ENCODE data around the gene ELAVL4.

Gene ELAVL4

DNA sequence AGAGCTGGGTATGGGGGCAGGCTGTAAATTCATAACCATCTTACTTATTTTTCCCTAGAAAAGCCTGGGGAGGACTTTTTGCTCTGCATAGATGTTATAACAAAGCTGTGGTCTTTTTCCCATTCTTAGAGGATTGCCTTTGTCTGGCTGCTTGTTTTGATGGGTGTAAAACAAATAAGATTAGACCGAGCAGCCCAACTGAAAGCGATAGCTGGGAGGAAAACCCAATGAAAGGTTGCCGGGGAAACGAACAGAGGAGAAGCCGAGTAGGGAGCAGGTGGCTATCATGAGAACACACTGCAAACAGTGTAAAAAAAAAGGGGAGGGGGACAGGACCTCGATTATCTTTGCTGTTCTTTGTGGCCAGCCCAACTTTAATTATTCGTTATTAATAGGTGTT is 1.9 kb downstream of the ELAVL4 start (continued):
- TF ChIP-seq, protein P1, sequence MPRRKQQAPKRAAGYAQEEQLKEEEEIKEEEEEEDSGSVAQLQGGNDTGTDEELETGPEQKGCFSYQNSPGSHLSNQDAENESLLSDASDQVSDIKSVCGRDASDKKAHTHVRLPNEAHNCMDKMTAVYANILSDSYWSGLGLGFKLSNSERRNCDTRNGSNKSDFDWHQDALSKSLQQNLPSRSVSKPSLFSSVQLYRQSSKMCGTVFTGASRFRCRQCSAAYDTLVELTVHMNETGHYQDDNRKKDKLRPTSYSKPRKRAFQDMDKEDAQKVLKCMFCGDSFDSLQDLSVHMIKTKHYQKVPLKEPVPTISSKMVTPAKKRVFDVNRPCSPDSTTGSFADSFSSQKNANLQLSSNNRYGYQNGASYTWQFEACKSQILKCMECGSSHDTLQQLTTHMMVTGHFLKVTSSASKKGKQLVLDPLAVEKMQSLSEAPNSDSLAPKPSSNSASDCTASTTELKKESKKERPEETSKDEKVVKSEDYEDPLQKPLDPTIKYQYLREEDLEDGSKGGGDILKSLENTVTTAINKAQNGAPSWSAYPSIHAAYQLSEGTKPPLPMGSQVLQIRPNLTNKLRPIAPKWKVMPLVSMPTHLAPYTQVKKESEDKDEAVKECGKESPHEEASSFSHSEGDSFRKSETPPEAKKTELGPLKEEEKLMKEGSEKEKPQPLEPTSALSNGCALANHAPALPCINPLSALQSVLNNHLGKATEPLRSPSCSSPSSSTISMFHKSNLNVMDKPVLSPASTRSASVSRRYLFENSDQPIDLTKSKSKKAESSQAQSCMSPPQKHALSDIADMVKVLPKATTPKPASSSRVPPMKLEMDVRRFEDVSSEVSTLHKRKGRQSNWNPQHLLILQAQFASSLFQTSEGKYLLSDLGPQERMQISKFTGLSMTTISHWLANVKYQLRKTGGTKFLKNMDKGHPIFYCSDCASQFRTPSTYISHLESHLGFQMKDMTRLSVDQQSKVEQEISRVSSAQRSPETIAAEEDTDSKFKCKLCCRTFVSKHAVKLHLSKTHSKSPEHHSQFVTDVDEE (CRISPR knock-in tag; IDR thresholded peaks at IDR 0.05), result no peak
- TF ChIP-seq GLIS3 (CRISPR knock-in tag; IDR thresholded peaks at IDR 0.05), result no peak
- TF ChIP-seq ZC3H10 (CRISPR knock-in tag; IDR thresholded peaks at IDR 0.05), result no peak
- no peak for TF ChIP-seq ZNF8 (CRISPR knock-in tag; IDR thresholded peaks at IDR 0.05)
- TF ChIP-seq, protein P2, sequence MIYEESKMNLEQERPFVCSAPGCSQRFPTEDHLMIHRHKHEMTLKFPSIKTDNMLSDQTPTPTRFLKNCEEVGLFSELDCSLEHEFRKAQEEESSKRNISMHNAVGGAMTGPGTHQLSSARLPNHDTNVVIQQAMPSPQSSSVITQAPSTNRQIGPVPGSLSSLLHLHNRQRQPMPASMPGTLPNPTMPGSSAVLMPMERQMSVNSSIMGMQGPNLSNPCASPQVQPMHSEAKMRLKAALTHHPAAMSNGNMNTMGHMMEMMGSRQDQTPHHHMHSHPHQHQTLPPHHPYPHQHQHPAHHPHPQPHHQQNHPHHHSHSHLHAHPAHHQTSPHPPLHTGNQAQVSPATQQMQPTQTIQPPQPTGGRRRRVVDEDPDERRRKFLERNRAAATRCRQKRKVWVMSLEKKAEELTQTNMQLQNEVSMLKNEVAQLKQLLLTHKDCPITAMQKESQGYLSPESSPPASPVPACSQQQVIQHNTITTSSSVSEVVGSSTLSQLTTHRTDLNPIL (CRISPR knock-in tag; IDR thresholded peaks at IDR 0.05; ENCODE audit: low read depth), result no peak
- no peak for TF ChIP-seq PPARA (CRISPR knock-in tag; IDR thresholded peaks at IDR 0.05; ENCODE audit: borderline replicate concordance)
- no peak for TF ChIP-seq OSR1 (CRISPR knock-in tag; IDR thresholded peaks at IDR 0.05)
- no peak for TF ChIP-seq ZFP30 (CRISPR knock-in tag; IDR thresholded peaks at IDR 0.05)
- no peak for TF ChIP-seq ISL1 (CRISPR knock-in tag; IDR thresholded peaks at IDR 0.05)
- TF ChIP-seq BACH2 (CRISPR knock-in tag; IDR thresholded peaks at IDR 0.05; ENCODE audit: borderline replicate concordance), result no peak

DNA sequence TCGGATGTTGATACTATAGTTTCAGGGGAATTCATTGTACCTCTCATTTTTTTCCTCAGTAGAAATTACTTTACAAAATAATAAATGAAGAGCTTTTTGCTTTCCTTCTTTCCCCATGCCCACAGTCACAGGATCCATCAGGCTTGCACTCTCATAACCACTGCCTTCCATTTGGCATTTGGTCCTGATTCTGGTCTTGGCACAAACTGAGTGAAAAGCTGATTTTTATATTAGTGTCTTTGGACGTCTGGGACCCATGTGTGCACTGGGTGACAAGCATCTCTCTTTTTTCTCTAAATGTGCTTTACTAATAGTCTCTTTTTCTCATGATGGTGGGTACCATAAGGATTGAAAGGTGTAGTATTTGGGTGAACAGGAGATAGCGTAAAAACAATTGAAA is 2.8 kb downstream of the ELAVL4 start:
- no peak for TF ChIP-seq ESRRG (CRISPR knock-in tag; IDR thresholded peaks at IDR 0.05)
- TF ChIP-seq PPARA (CRISPR knock-in tag; IDR thresholded peaks at IDR 0.05; ENCODE audit: borderline replicate concordance), result no peak
- TF ChIP-seq ZFP3 (CRISPR knock-in tag; IDR thresholded peaks at IDR 0.05), result no peak
- TF ChIP-seq ZNF70 (CRISPR knock-in tag; IDR thresholded peaks at IDR 0.05), result no peak
- no peak for TF ChIP-seq ZFP30 (CRISPR knock-in tag; IDR thresholded peaks at IDR 0.05)
- TF ChIP-seq, protein P1 (CRISPR knock-in tag; IDR thresholded peaks at IDR 0.05), result no peak
- no peak for TF ChIP-seq ZC3H10 (CRISPR knock-in tag; IDR thresholded peaks at IDR 0.05)
- TF ChIP-seq ZNF565 (CRISPR knock-in tag; conservative IDR thresholded peaks at IDR 0.05; ENCODE audit: low read depth), result no peak
- TF ChIP-seq, protein P3, sequence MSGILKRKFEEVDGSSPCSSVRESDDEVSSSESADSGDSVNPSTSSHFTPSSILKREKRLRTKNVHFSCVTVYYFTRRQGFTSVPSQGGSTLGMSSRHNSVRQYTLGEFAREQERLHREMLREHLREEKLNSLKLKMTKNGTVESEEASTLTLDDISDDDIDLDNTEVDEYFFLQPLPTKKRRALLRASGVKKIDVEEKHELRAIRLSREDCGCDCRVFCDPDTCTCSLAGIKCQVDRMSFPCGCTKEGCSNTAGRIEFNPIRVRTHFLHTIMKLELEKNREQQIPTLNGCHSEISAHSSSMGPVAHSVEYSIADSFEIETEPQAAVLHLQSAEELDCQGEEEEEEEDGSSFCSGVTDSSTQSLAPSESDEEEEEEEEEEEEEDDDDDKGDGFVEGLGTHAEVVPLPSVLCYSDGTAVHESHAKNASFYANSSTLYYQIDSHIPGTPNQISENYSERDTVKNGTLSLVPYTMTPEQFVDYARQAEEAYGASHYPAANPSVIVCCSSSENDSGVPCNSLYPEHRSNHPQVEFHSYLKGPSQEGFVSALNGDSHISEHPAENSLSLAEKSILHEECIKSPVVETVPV (CRISPR knock-in tag; IDR thresholded peaks at IDR 0.05), result no peak
- TF ChIP-seq OSR1 (CRISPR knock-in tag; IDR thresholded peaks at IDR 0.05), result no peak
- TF ChIP-seq, protein P4, sequence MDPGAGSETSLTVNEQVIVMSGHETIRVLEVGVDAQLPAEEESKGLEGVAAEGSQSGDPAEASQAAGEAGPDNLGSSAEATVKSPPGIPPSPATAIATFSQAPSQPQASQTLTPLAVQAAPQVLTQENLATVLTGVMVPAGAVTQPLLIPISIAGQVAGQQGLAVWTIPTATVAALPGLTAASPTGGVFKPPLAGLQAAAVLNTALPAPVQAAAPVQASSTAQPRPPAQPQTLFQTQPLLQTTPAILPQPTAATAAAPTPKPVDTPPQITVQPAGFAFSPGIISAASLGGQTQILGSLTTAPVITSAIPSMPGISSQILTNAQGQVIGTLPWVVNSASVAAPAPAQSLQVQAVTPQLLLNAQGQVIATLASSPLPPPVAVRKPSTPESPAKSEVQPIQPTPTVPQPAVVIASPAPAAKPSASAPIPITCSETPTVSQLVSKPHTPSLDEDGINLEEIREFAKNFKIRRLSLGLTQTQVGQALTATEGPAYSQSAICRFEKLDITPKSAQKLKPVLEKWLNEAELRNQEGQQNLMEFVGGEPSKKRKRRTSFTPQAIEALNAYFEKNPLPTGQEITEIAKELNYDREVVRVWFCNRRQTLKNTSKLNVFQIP (CRISPR knock-in tag; IDR thresholded peaks at IDR 0.05; ENCODE audit: borderline replicate concordance, low read depth), result no peak
- no peak for TF ChIP-seq TOX (CRISPR knock-in tag; IDR thresholded peaks at IDR 0.05; ENCODE audit: borderline replicate concordance)
- no peak for ATAC-seq

DNA sequence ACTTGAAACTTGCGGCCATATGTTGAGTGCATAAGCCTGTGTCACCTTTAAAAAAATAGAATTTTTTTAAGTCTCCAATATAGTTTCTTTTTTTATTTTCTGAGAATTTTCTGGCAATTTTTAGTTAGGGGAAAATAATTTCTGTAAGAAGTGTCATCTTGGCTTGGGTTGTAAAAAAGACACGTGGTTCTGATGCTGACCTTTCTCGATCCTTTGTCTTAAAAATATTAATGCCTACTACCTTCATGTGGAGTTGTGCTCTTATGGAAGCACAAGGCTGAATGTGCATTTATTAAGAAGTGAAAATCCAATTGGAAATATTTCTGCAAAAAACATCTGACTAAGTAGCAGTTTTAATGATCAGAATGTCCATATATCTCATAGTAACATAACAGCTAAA is 3.5 kb downstream of the ELAVL4 start:
- no peak for TF ChIP-seq ZNF70 (CRISPR knock-in tag; IDR thresholded peaks at IDR 0.05)
- ATAC-seq, result no peak

DNA sequence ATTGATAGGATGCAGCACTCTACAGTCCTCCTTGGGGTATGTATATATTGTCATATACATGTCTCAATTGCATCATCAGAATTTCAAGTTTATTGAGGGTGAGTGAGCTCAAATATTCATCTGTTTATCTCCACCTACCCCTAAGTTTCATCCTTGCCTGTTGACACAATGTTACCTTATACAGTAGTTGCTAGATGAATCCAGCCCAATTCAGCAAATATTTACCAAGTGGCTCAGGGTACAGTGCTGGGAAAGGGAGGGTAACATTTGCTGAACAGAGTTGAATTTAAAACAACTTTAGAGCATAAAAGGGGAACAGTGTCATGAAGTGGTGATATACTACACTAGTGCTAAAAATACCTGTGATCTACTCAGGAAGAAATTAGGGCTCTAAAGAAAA is 14.4 kb downstream of the ELAVL4 start:
- TF ChIP-seq, protein P5, sequence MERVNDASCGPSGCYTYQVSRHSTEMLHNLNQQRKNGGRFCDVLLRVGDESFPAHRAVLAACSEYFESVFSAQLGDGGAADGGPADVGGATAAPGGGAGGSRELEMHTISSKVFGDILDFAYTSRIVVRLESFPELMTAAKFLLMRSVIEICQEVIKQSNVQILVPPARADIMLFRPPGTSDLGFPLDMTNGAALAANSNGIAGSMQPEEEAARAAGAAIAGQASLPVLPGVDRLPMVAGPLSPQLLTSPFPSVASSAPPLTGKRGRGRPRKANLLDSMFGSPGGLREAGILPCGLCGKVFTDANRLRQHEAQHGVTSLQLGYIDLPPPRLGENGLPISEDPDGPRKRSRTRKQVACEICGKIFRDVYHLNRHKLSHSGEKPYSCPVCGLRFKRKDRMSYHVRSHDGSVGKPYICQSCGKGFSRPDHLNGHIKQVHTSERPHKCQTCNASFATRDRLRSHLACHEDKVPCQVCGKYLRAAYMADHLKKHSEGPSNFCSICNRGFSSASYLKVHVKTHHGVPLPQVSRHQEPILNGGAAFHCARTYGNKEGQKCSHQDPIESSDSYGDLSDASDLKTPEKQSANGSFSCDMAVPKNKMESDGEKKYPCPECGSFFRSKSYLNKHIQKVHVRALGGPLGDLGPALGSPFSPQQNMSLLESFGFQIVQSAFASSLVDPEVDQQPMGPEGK (CRISPR knock-in tag; IDR thresholded peaks at IDR 0.05; ENCODE audit: borderline replicate concordance), result no peak
- TF ChIP-seq ZNF70 (CRISPR knock-in tag; IDR thresholded peaks at IDR 0.05), result no peak
- TF ChIP-seq, protein P2 (CRISPR knock-in tag; IDR thresholded peaks at IDR 0.05; ENCODE audit: low read depth), result no peak
- TF ChIP-seq, protein P3 (CRISPR knock-in tag; IDR thresholded peaks at IDR 0.05), result no peak
- TF ChIP-seq PPARA (CRISPR knock-in tag; IDR thresholded peaks at IDR 0.05; ENCODE audit: borderline replicate concordance), result no peak
- no peak for TF ChIP-seq GLIS3 (CRISPR knock-in tag; IDR thresholded peaks at IDR 0.05)
- no peak for TF ChIP-seq ZC3H10 (CRISPR knock-in tag; IDR thresholded peaks at IDR 0.05)
- ATAC-seq, result no peak

Measured in SK-N-SH treated with all-trans-retinoic acid at 6 μM for 48 hours (cell line).